SH-SY5Y (cell line): ENCODE measurements around the gene MYLK.

Experiments
- GATA2 ChIP-seq: IDR thresholded peaks from 2 replicates; pipeline ENCODE4 v1.6.1; 2011; ENCODE audit warnings: mild to moderate bottlenecking, low read depth, low read length
- GATA3 ChIP-seq: IDR thresholded peaks from 2 replicates; pipeline ENCODE4 v1.6.1; 2011; ENCODE audit warnings: low read depth, mild to moderate bottlenecking, low read length, moderate library complexity

DNA sequence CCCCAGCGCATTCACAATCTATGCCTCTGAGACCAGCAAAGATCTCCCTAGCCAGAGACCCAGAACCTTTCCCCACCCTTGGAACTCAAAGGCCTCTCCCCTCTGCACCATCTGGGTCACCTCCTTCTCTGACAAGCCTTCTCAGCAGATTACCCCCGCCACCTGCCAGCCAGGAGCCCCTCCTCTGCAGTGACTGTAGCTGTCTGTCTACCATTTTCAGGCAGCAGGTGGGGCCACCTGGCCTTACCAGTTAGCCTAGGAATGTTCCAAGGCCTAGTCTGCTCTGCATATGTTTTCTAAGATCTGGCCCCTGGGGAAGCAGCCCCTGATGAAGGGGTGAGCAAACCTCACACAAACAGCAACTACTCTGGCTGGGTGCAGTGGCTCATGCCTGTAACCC, 2.4 kb downstream of the MYLK start:
- TF ChIP-seq GATA3 (no peak), GATA2 (no peak)
